T-cell (primary cell): ENCODE results near the gene P2RX1. TPM values are rescaled to one million over a fixed set of nuclear protein-coding genes. Genes with fewer than 3 reads are reported as not detected.

Source experiments
- ATAC-seq, 4 experiments: fragments of 200-7000 bp in 3 of 4; fragments of 150-1000 bp in 1 of 4; cut with Tn5 transposase; replicated peaks in 1 of 4; 1 replicate in 3 of 4; 2 replicates in 1 of 4; pipeline ENCODE4 v1.10.0; 2021; ENCODE audit warnings: moderate library complexity in 3 of 4, mild to moderate bottlenecking in 2 of 4, moderate number of reproducible peaks in 1 of 4
- CTCF ChIA-PET, 2 donors: fragments of 300-600 bp; sonication (Branson Sonifier 250); formaldehyde crosslinking; loops; one replicate each; lab custom pipeline; 2022; ENCODE audit warnings: antibody characterized with exemption in 2 of 2; lab: Charles Lee
- POLR2A ChIA-PET, 2 donors: fragments of 300-600 bp; sonication (Branson Sonifier 250); formaldehyde crosslinking; loops; one replicate each; lab custom pipeline; 2022; ENCODE audit warnings: antibody characterized with exemption in 2 of 2; lab: Charles Lee
- DNase-seq, 35 experiments: peaks; one replicate each; pipeline versions ENCODE4 v3.0.0 to v3.0.0-alpha.2; 2013 to 2023
- H3K27ac ChIP-seq: one replicate; pipeline ENCODE4 v1.5.1; 2013; ENCODE audit warnings: low read length
- H3K27me3 ChIP-seq, 2 experiments: replicated peaks in 1 of 2; 1 replicate in 1 of 2; 2 replicates in 1 of 2; pipeline versions ENCODE4 v1.6.1 to v1.7.0; 2013; ENCODE audit warnings: low read length in 1 of 2, mixed read lengths in 1 of 2; ENCODE audit not compliant: control insufficient read depth in 2 of 2, insufficient read depth in 2 of 2; ENCODE audit errors: extremely low read depth in 1 of 2
- H3K36me3 ChIP-seq, 2 donors: 1 replicate in 1 of 2; 2 replicates in 1 of 2; pipeline versions ENCODE4 v1.6.1 to v1.7.0; 2013; ENCODE audit warnings: low read length in 1 of 2; ENCODE audit not compliant: control insufficient read depth in 2 of 2, insufficient read depth in 1 of 2; ENCODE audit errors: extremely low read depth in 1 of 2
- H3K4me1 ChIP-seq, 2 experiments: 1 replicate in 1 of 2; 2 replicates in 1 of 2; pipeline versions ENCODE4 v1.6.1 to v1.7.0; 2013; ENCODE audit warnings: low read length in 2 of 2, mixed read lengths in 1 of 2; ENCODE audit not compliant: insufficient read depth in 2 of 2, control insufficient read depth in 1 of 2; ENCODE audit errors: extremely low read depth in 1 of 2
- H3K4me3 ChIP-seq, 2 donors: 1 replicate in 1 of 2; 2 replicates in 1 of 2; pipeline versions ENCODE4 v1.5.1 to v1.7.0; 2013; ENCODE audit warnings: mild to moderate bottlenecking in 2 of 2, low read length in 1 of 2, moderate library complexity in 1 of 2; ENCODE audit not compliant: control insufficient read depth in 1 of 2; ENCODE audit errors: extremely low read depth in 1 of 2
- H3K9me3 ChIP-seq: 2 replicates; pipeline ENCODE4 v1.7.0; 2013
- H3K27ac Mint-ChIP-seq, 2 donors: one replicate each; pipeline ENCODE4 v1.8.0; 2020 to 2021; ENCODE audit warnings: mild to moderate bottlenecking in 2 of 2, mixed read lengths in 2 of 2
- H3K27me3 Mint-ChIP-seq, 2 donors: one replicate each; pipeline ENCODE4 v1.8.0; 2021 to 2022; ENCODE audit warnings: mixed read lengths in 2 of 2
- H3K36me3 Mint-ChIP-seq: one replicate; pipeline ENCODE4 v1.8.0; 2021; ENCODE audit warnings: mixed read lengths
- H3K4me1 Mint-ChIP-seq, 3 donors: one replicate each; pipeline ENCODE4 v1.8.0; 2020 to 2022; ENCODE audit warnings: mixed read lengths in 3 of 3, mild to moderate bottlenecking in 1 of 3
- H3K4me3 Mint-ChIP-seq, 3 donors: one replicate each; pipeline ENCODE4 v1.8.0; 2020 to 2022; ENCODE audit warnings: mild to moderate bottlenecking in 3 of 3, mixed read lengths in 3 of 3, moderate library complexity in 3 of 3
- H3K9me3 Mint-ChIP-seq, 3 donors: one replicate each; pipeline ENCODE4 v1.8.0; 2020 to 2022; ENCODE audit warnings: mixed read lengths in 3 of 3
- WGBS: methylation state at CpG from one replicate; pipeline ENCODE4 v1.1.5; 2013; ENCODE audit warnings: missing lambda C conversion rate; ENCODE audit not compliant: insufficient coverage; 5-methylcytosine and 5-hydroxymethylcytosine counted together
- total RNA-seq, 35 experiments: library from RNA in 6 of 35; stranded (reverse) in 6 of 35; fragments of 120-200 nt in 1 of 35; gene quantifications; one replicate each; pipeline versions ENCODE4 v1.2.1 to v1.2.4 and lab custom pipeline; 2013 to 2026

The P2RX1 gene
- total RNA-seq, 5 donors from 2014 or later (not counting 1 experiment from before 2014, with no cell fraction given): 0.95 to 3.3 (median 1.2) TPM

DNA sequence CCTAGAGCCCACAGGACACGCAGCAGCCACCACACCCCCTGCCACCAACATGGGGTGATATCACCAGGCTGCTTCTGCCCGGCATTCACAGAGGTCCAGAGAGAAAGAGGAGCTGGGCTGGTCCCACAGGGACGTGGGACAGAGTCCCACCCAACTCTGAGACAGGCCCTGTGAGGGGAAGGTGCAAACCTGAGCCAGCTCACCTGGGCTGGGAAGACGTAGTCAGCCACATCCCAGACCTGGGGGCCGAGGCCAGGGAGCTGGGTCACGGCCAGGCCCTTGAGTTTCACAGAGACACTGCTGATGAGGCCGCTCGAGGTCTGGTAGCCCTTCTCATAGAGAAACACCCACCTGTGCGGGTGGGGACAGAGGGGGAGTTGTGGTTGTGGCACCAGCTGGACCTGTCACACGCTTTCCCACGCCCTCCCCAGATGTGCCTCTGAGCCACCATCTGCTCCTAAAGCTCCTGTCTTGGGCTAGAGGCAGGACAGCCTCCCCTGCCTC, 11.2 kb downstream of the P2RX1 start:
- no peaks in the 10 kb centered on the region for H3K27me3 Mint-ChIP-seq
- Histone ChIP-seq H3K4me1 (no peaks in the 10 kb centered on the region), H3K27me3 (peaks cover 0 to 14% of the 10 kb centered on the region in 2 experiments), H3K36me3 (no peaks in the 10 kb centered on the region), H3K27ac (no peak overlapping the region), H3K4me3 (no peak overlapping the region), H3K9me3 (no peaks in the 10 kb centered on the region)
- no peak for DNase-seq
- 80% methylated on average over 7 of the region's 11 CpGs for WGBS
- H3K4me1 Mint-ChIP-seq: no peaks in the 10 kb centered on the region
- no peak overlapping the region for H3K4me3 Mint-ChIP-seq
- no peak for ATAC-seq
- no peaks in the 10 kb centered on the region for H3K36me3 Mint-ChIP-seq
- no peaks in the 10 kb centered on the region for H3K9me3 Mint-ChIP-seq
- POLR2A ChIA-PET: no interaction called here
- H3K27ac Mint-ChIP-seq: no peak overlapping the region
- CTCF ChIA-PET: interaction anchor here in 1 of 2 donors (1.1 kb wide), 1 partner anchor 9 kb away, joined by 3 read pairs; no protein-coding TSS in a partner anchor

DNA sequence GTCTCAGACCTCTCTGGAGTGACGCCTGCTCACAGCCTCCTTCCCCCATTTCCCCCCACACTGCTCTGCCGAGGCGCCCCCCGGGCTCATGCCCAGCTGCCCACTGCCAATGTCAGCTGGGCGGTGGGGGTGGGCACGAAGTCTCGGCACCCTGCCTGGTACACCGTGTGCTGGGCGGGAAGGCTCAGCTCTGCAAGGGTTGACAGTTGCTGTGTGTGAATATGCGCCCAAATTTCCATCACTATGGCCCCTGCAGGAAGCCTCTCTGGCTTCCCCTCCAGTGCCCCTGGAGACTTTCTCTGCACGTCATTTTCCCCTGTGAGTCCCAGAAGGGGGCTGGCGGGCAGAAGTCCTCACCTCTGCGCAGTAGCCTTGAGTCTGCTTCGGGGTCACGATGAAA, 11.8 kb downstream of the P2RX1 start:
- Histone ChIP-seq H3K27ac (no peak overlapping the region), H3K36me3 (no peaks in the 10 kb centered on the region), H3K9me3 (no peaks in the 10 kb centered on the region), H3K27me3 (peaks cover 0 to 14% of the 10 kb centered on the region in 2 experiments), H3K4me3 (no peak overlapping the region), H3K4me1 (no peaks in the 10 kb centered on the region)
- POLR2A ChIA-PET: no interaction called here
- Mint-ChIP-seq H3K4me1 (no peaks in the 10 kb centered on the region), H3K4me3 (no peak overlapping the region), H3K9me3 (no peaks in the 10 kb centered on the region), H3K27me3 (no peaks in the 10 kb centered on the region), H3K36me3 (no peaks in the 10 kb centered on the region), H3K27ac (no peak overlapping the region)
- ATAC-seq (peak in 1 of 4 experiments; percentile 26), DNase-seq (no peak)
- CTCF ChIA-PET: interaction anchor here in 1 of 2 donors (1.1 kb wide), 1 partner anchor 10 kb away, joined by 3 read pairs; no protein-coding TSS in a partner anchor
- WGBS: 34% methylated on average over 10 of the region's 15 CpGs

GRCh38 chr17:3903881-3904290, 12.4 kb downstream of the P2RX1 start:
- no peak overlapping the region for H3K27ac Mint-ChIP-seq
- no peak for DNase-seq
- no peaks in the 10 kb centered on the region for H3K36me3 Mint-ChIP-seq
- Histone ChIP-seq H3K9me3 (no peaks in the 10 kb centered on the region), H3K4me3 (no peak overlapping the region), H3K4me1 (no peaks in the 10 kb centered on the region), H3K36me3 (no peaks in the 10 kb centered on the region), H3K27me3 (peaks cover 0 to 14% of the 10 kb centered on the region in 2 experiments), H3K27ac (no peak overlapping the region)
- 90% methylated on average over 9 of the region's 21 CpGs for WGBS
- POLR2A ChIA-PET: no interaction called here
- H3K27me3 Mint-ChIP-seq: no peaks in the 10 kb centered on the region
- CTCF ChIA-PET: no interaction called here
- no peak for ATAC-seq
- no peaks in the 10 kb centered on the region for H3K9me3 Mint-ChIP-seq
- H3K4me1 Mint-ChIP-seq: no peaks in the 10 kb centered on the region
- no peak overlapping the region for H3K4me3 Mint-ChIP-seq

- no peaks in the 10 kb centered on the region for H3K4me1 Mint-ChIP-seq
- POLR2A ChIA-PET: interaction anchor here in 1 of 2 donors (0.7 kb wide), 1 partner anchor 12 kb away, joined by 3 read pairs; no protein-coding TSS in a partner anchor
These were observed 13.0 kb downstream of the P2RX1 start for GRCh38 chr17:3903051-3903825.

GRCh38 chr17:3900646-3901045, 15.6 kb downstream of the P2RX1 start:
- CTCF ChIA-PET: interaction anchor here in 1 of 2 donors (0.6 kb wide), 1 partner anchor 1745 kb away, joined by 3 read pairs; no protein-coding TSS in a partner anchor
- ATAC-seq (no peak), DNase-seq (no peak)
- H3K4me1 ChIP-seq: no peaks in the 10 kb centered on the region
- Mint-ChIP-seq H3K36me3 (no peaks in the 10 kb centered on the region), H3K4me3 (no peak overlapping the region), H3K9me3 (no peaks in the 10 kb centered on the region), H3K4me1 (no peaks in the 10 kb centered on the region), H3K27me3 (no peaks in the 10 kb centered on the region), H3K27ac (no peak overlapping the region)
- no peak overlapping the region for H3K4me3 ChIP-seq
- no peak overlapping the region for H3K27ac ChIP-seq
- 89% methylated on average over 3 of the region's 6 CpGs for WGBS
- H3K36me3 ChIP-seq: no peaks in the 10 kb centered on the region
- POLR2A ChIA-PET: no interaction called here
- H3K27me3 ChIP-seq: peaks cover 0 to 14% of the 10 kb centered on the region in 2 experiments
- H3K9me3 ChIP-seq: no peaks in the 10 kb centered on the region

More at GRCh38 chr17:3903051-3903825, 13.0 kb downstream of the P2RX1 start:
- DNase-seq (no peak), ATAC-seq (no peak)
- Histone ChIP-seq H3K27ac (no peak overlapping the region), H3K27me3 (peaks cover 0 to 14% of the 10 kb centered on the region in 2 experiments), H3K4me1 (no peaks in the 10 kb centered on the region), H3K4me3 (no peak overlapping the region), H3K36me3 (no peaks in the 10 kb centered on the region), H3K9me3 (no peaks in the 10 kb centered on the region)
- no peaks in the 10 kb centered on the region for H3K9me3 Mint-ChIP-seq
- H3K36me3 Mint-ChIP-seq: no peaks in the 10 kb centered on the region
- CTCF ChIA-PET: no interaction called here
- no peaks in the 10 kb centered on the region for H3K27me3 Mint-ChIP-seq
- no peak overlapping the region for H3K27ac Mint-ChIP-seq
- no peak overlapping the region for H3K4me3 Mint-ChIP-seq
- 93% methylated on average over 16 of the region's 25 CpGs for WGBS

GRCh38 chr17:3897731-3898130, 18.5 kb downstream of the P2RX1 start:
- 93% methylated on average over 5 of the region's 12 CpGs for WGBS
- no peaks in the 10 kb centered on the region for H3K36me3 ChIP-seq

More at GRCh38 chr17:3897731-3898130, 18.5 kb downstream of the P2RX1 start:
- POLR2A ChIA-PET: no interaction called here
- no peaks in the 10 kb centered on the region for H3K36me3 Mint-ChIP-seq
- ATAC-seq (no peak), DNase-seq (no peak)
- Histone ChIP-seq H3K4me1 (peaks cover 4 to 10% of the 10 kb centered on the region in 2 experiments), H3K9me3 (no peaks in the 10 kb centered on the region), H3K27ac (no peak overlapping the region), H3K4me3 (no peak overlapping the region), H3K27me3 (peaks cover 0 to under 1% of the 10 kb centered on the region in 2 experiments)
- H3K9me3 Mint-ChIP-seq: no peaks in the 10 kb centered on the region
- H3K27me3 Mint-ChIP-seq: no peaks in the 10 kb centered on the region
- peaks cover 11 to 12% (median 11%) of the 10 kb centered on the region in 3 donors for H3K4me1 Mint-ChIP-seq
- no peak overlapping the region for H3K4me3 Mint-ChIP-seq
- CTCF ChIA-PET: interaction anchor here in 1 of 2 donors (1.0 to 1.2 kb wide), 2 partner anchors 9 to 15 kb away, joined by 3 read pairs; no protein-coding TSS in a partner anchor
- H3K27ac Mint-ChIP-seq: no peak overlapping the region
